ENCODE measurements around the gene FLRT2. TPM values are rescaled to one million over a fixed set of nuclear protein-coding genes. Genes with fewer than 3 reads are reported as not detected.

FLRT2 gene
- polyA plus RNA-seq, 1 donor (not counting 4 experiments of a cell fraction or from before 2014, with no cell fraction given): 69.2 TPM

DNA sequence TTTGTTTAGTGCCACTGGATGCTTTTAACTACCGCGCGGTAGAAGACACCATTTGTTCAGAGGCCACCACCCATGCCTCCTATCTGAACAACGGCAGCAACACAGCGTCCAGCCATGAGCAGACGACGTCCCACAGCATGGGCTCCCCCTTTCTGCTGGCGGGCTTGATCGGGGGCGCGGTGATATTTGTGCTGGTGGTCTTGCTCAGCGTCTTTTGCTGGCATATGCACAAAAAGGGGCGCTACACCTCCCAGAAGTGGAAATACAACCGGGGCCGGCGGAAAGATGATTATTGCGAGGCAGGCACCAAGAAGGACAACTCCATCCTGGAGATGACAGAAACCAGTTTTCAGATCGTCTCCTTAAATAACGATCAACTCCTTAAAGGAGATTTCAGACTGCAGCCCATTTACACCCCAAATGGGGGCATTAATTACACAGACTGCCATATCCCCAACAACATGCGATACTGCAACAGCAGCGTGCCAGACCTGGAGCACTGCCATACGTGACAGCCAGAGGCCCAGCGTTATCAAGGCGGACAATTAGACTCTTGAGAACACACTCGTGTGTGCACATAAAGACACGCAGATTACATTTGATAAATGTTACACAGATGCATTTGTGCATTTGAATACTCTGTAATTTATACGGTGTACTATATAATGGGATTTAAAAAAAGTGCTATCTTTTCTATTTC lies 93.2 kb downstream of the FLRT2 start:
- no peaks in the 10 kb centered on the region for H3K9me1 ChIP-seq (ENCODE audit: control insufficient read depth, extremely low read depth, insufficient read depth, low read length)
- no peak overlapping the region for H3K4me2 ChIP-seq (ENCODE audit: control insufficient read depth, extremely low read depth, insufficient read depth, low read depth, low read length)
- FAIRE-seq (no peak), DNase-seq (ENCODE audit: low read depth, low spot score) (no peak)
- no peak overlapping the region for H3K4me3 ChIP-seq (ENCODE audit: control insufficient read depth in 2 of 3, extremely low read depth in 1 of 3, insufficient read depth in 2 of 3, low read depth in 1 of 3, low read length in 3 of 3)
- H3K27me3 ChIP-seq (ENCODE audit: control insufficient read depth, extremely low read depth, insufficient read depth, low read length): no peaks in the 10 kb centered on the region
- H3K27ac ChIP-seq (ENCODE audit: control insufficient read depth, insufficient read depth, low read length): no peak overlapping the region
- no peaks in the 10 kb centered on the region for H3K9me3 ChIP-seq (ENCODE audit: control insufficient read depth, low read depth, low read length)
- no peaks in the 10 kb centered on the region for H3K4me1 ChIP-seq (ENCODE audit: control insufficient read depth, extremely low read depth, insufficient read depth, low read length)
- no peaks in the 10 kb centered on the region for H3K79me2 ChIP-seq (ENCODE audit: control insufficient read depth, insufficient read depth, low read length)
- dilution Hi-C loops (cut with MboI; ENCODE audit: extremely low pct_ligation_motif_present, low sequenced_read_pairs): no loop called here
- H4K20me1 ChIP-seq (ENCODE audit: control insufficient read depth, extremely low read depth, insufficient read depth, low read length): no peaks in the 10 kb centered on the region
- no peak overlapping the region for H2AFZ ChIP-seq (ENCODE audit: control insufficient read depth, low read length)
- TF ChIP-seq EZH2 (IDR thresholded peaks at IDR 0.05; ENCODE audit: low read length) (no peak), CTCF (optimal IDR thresholded peaks at IDR 0.05 in 1 of 3, IDR thresholded peaks at IDR 0.05 in 1 of 3, conservative IDR thresholded peaks at IDR 0.05 in 1 of 3; ENCODE audit: extremely low read depth in 1 of 3, insufficient read depth in 2 of 3, low read length in 3 of 3) (no peak)
- peaks cover 16 to 27% of the 10 kb centered on the region in 2 experiments for H3K36me3 ChIP-seq (ENCODE audit: control insufficient read depth in 2 of 2, extremely low read depth in 1 of 2, insufficient read depth in 2 of 2, low read length in 2 of 2)
- H3K9ac ChIP-seq (ENCODE audit: control insufficient read depth, extremely low read depth, insufficient read depth, low read length): no peak overlapping the region

DNA sequence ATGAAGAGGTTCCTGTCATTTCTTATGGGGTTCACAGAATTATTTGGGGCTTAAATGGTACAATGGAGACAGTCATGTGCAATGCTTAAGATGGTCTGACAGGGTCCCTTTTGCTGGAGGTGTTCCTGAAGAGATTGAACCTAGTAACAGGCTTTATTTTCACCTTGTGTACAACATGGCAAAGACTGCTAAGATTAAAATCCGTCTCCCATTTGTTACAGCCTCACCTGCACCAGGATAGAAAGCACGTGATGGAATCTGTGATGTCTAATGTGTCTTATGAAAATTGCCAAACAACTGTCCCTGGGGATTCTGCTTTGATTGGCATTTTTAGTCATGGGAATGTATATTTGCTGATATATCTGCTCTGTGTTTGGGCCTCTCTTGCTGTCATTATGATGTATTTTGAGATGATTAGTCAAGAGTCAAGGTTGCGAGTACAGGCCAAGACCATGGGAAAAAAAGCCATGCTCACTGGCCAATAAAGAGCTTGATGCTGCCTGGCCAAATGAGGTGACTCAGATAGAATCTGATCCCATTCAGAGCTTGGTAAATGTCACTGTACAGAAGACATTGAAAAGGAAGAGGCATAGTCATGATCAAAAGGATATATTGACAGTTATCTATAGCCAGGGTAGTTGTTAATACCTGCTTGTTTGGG lies 96.1 kb downstream of the FLRT2 start:
- H3K9me1 ChIP-seq (ENCODE audit: control insufficient read depth, extremely low read depth, insufficient read depth, low read length): no peaks in the 10 kb centered on the region
- H4K20me1 ChIP-seq (ENCODE audit: control insufficient read depth, extremely low read depth, insufficient read depth, low read length): no peaks in the 10 kb centered on the region
- no peak for TF ChIP-seq CTCF (optimal IDR thresholded peaks at IDR 0.05 in 1 of 3, IDR thresholded peaks at IDR 0.05 in 1 of 3, conservative IDR thresholded peaks at IDR 0.05 in 1 of 3; ENCODE audit: extremely low read depth in 1 of 3, insufficient read depth in 2 of 3, low read length in 3 of 3)
- TF ChIP-seq EZH2 (IDR thresholded peaks at IDR 0.05; ENCODE audit: low read length): no peak
- H3K9me3 ChIP-seq (ENCODE audit: control insufficient read depth, low read depth, low read length): no peaks in the 10 kb centered on the region
- H3K4me3 ChIP-seq (ENCODE audit: control insufficient read depth in 2 of 3, extremely low read depth in 1 of 3, insufficient read depth in 2 of 3, low read depth in 1 of 3, low read length in 3 of 3): no peak overlapping the region
- H3K79me2 ChIP-seq (ENCODE audit: control insufficient read depth, insufficient read depth, low read length): no peaks in the 10 kb centered on the region
- no peak overlapping the region for H3K9ac ChIP-seq (ENCODE audit: control insufficient read depth, extremely low read depth, insufficient read depth, low read length)
- FAIRE-seq (no peak), DNase-seq (ENCODE audit: low read depth, low spot score) (no peak)
- dilution Hi-C loops (cut with MboI; ENCODE audit: extremely low pct_ligation_motif_present, low sequenced_read_pairs): no loop called here
- H2AFZ ChIP-seq (ENCODE audit: control insufficient read depth, low read length): no peak overlapping the region
- no peaks in the 10 kb centered on the region for H3K27me3 ChIP-seq (ENCODE audit: control insufficient read depth, extremely low read depth, insufficient read depth, low read length)
- peaks cover 13 to 27% of the 10 kb centered on the region in 2 experiments for H3K36me3 ChIP-seq (ENCODE audit: control insufficient read depth in 2 of 2, extremely low read depth in 1 of 2, insufficient read depth in 2 of 2, low read length in 2 of 2)
- no peak overlapping the region for H3K27ac ChIP-seq (ENCODE audit: control insufficient read depth, insufficient read depth, low read length)
- no peak overlapping the region for H3K4me2 ChIP-seq (ENCODE audit: control insufficient read depth, extremely low read depth, insufficient read depth, low read depth, low read length)
- H3K4me1 ChIP-seq (ENCODE audit: control insufficient read depth, extremely low read depth, insufficient read depth, low read length): no peaks in the 10 kb centered on the region
